NT2/D1 (cell line): ENCODE results near the gene AFMID.

Source experiments
- DNase-seq: peaks from one replicate; pipeline ENCODE4 v3.0.0-alpha.2; 2011; ENCODE audit warnings: low read depth, low spot score
- H3K27me3 ChIP-seq: 2 replicates; pipeline ENCODE4 v1.6.0; 2011; ENCODE audit warnings: mild to moderate bottlenecking; ENCODE audit not compliant: insufficient read length, insufficient read depth
- H3K36me3 ChIP-seq: 2 replicates; pipeline ENCODE4 v1.6.1; 2011; ENCODE audit warnings: mild to moderate bottlenecking, low read length, mixed read lengths; ENCODE audit not compliant: insufficient read depth, insufficient read length
- H3K4me1 ChIP-seq: 2 replicates; pipeline ENCODE4 v1.5.1; 2011; ENCODE audit not compliant: insufficient read depth, insufficient read length
- H3K4me3 ChIP-seq: 2 replicates; pipeline ENCODE4 v1.5.1; 2011; ENCODE audit warnings: low read depth; ENCODE audit not compliant: insufficient read length
- H3K9ac ChIP-seq: 2 replicates; pipeline ENCODE4 v1.6.0; 2011; ENCODE audit warnings: low read depth; ENCODE audit not compliant: insufficient read length
- H3K9me3 ChIP-seq: 2 replicates; pipeline ENCODE4 v1.5.1; 2011; ENCODE audit warnings: mild to moderate bottlenecking, low read length; ENCODE audit not compliant: insufficient read depth
- SUZ12 ChIP-seq: IDR thresholded peaks from 2 replicates; pipeline ENCODE4 v1.6.1; 2011; ENCODE audit not compliant: insufficient read length, insufficient read depth; ENCODE audit errors: extremely low read depth
- YY1 ChIP-seq: IDR thresholded peaks from 2 replicates; pipeline ENCODE4 v1.6.1; 2011; ENCODE audit not compliant: insufficient read length, insufficient read depth
- ZNF274 ChIP-seq: IDR thresholded peaks from 2 replicates; pipeline ENCODE4 v1.6.1; 2011; ENCODE audit warnings: mild to moderate bottlenecking, low read depth, low read length

The AFMID gene

DNA sequence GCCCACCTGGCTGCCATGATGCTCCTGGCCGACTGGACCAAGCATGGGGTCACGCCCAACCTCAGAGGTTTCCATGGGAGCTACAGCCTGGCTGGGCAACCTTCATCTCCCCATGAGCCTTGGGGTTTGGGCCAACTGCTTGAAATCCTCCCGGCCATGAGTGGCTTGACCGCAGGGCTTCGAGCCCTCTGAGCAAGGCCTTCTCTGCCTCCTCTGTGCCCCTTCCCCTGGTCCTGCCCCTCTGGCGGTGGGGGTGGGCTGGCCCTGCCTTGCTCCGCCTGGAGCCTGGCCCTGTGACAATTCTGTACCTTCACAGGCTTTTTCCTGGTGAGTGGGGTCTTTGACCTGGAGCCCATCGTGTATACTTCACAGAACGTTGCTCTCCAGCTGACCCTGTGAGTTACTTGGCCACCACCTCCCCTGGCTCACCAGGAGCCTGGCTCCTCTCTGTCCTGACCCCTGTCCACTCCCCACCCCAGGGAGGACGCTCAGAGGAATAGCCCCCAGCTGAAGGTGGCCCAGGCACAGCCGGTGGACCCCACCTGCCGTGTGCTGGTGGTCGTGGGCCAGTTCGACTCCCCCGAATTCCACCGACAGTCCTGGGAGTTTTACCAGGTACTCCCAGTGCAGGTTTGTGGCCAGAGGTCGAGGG lies 18.1 kb downstream of the AFMID start:
- no peak for TF ChIP-seq SUZ12
- no peak for TF ChIP-seq YY1
- no peak for TF ChIP-seq ZNF274
- Histone ChIP-seq H3K9ac (no peak overlapping the region), H3K9me3 (no peaks in the 10 kb centered on the region), H3K4me1 (no peaks in the 10 kb centered on the region), H3K4me3 (no peak overlapping the region), H3K27me3 (no peaks in the 10 kb centered on the region), H3K36me3 (peaks cover 47% of the 10 kb centered on the region)
- no peak for DNase-seq

DNA sequence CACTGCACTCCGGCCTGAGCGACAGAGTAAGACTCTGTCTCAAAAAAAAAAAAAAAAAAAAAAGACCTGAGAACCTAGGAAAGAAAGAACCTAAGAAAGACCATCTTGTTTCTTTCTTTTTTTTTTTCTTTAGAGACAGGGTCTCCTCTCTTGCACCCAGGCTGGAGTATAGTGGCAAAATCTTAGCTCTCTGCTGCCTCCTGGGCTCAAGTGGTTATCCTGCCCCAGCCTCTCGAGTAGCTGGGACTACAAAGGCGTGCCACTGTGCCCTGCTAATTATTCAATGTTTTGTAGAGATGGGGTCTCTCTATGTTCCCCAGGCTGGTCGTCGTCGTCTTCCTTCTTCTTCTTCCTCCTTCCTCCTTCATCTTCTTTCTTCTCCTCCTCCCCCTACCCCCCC lies 19.1 kb downstream of the AFMID start:
- Histone ChIP-seq H3K9ac (no peak overlapping the region), H3K27me3 (no peaks in the 10 kb centered on the region), H3K36me3 (peaks cover 41% of the 10 kb centered on the region), H3K4me1 (peaks cover under 1% of the 10 kb centered on the region), H3K9me3 (no peaks in the 10 kb centered on the region), H3K4me3 (no peak overlapping the region)
- TF ChIP-seq ZNF274: no peak
- TF ChIP-seq YY1: no peak
- no peak for TF ChIP-seq SUZ12
- peak; percentile 11 for DNase-seq

DNA sequence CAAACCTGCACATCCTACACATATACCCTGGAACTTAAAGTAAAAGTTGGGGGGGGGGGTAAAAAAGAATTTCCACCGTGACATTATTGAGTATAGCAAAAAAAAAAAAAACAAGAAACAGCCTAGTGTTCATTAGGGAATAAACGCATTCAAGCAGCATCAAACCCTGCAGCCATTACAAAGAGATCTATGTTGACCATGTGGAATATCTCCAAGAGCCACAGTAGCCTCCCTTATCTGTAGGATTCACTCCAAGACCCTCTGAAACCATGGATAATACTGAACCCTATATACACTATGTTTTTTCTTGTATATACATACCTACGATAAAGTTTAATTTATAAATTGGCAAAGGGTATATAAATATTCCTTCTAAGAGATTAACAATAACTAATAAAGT lies 21.3 kb downstream of the AFMID start:
- no peak overlapping the region for H3K9ac ChIP-seq
- no peaks in the 10 kb centered on the region for H3K27me3 ChIP-seq
- peaks cover 31% of the 10 kb centered on the region for H3K36me3 ChIP-seq
- no peak for DNase-seq
- no peaks in the 10 kb centered on the region for H3K9me3 ChIP-seq
- peaks cover 5% of the 10 kb centered on the region for H3K4me1 ChIP-seq
- TF ChIP-seq ZNF274 (no peak), YY1 (no peak), SUZ12 (no peak)
- H3K4me3 ChIP-seq: no peak overlapping the region

DNA sequence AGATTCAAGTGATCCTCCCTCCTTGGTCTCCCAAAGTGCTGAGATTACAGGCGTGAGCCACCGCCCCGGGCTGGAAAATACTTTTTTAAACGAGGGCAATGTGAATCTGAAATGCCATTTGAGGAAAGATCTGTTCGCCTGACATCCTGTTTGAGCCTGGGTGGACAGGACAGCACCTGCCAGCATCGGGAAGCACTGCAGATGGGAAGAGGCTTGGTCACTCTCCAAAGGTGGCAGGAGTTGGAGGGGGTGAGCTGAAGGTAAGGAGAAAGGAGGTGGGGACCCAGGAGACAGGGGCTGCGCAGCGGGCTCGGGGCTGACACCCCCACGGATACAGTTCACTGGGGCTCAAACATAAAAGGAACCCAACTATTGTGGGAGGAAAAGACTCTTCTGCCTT lies 22.9 kb downstream of the AFMID start:
- no peak for DNase-seq
- Histone ChIP-seq H3K4me3 (no peak overlapping the region), H3K9me3 (no peaks in the 10 kb centered on the region), H3K9ac (no peak overlapping the region), H3K27me3 (no peaks in the 10 kb centered on the region), H3K4me1 (peaks cover 5% of the 10 kb centered on the region), H3K36me3 (peaks cover 18% of the 10 kb centered on the region)
- no peak for TF ChIP-seq ZNF274
- TF ChIP-seq SUZ12: no peak
- no peak for TF ChIP-seq YY1

DNA sequence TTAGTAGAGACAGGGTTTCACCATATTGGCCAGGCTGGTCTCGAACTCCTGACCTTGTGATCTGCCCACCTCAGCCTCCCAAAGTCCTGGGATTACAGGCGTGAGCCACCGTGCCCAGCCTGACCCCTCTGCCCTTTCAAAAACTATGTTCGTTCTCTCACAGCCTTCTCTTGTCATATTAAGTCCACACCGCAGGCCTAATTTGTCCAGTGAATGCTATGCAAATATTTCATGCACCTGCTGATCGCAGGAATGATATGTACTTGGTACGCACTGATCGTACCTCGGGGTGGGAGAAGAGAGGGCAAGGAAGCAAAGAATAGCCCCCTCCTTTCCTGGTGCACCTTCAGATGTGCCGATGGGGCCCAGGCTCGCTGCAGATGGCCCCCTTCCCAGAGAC lies 23.9 kb downstream of the AFMID start:
- Histone ChIP-seq H3K4me1 (peaks cover 5% of the 10 kb centered on the region), H3K9ac (no peak overlapping the region), H3K36me3 (peaks cover 15% of the 10 kb centered on the region), H3K27me3 (no peaks in the 10 kb centered on the region), H3K9me3 (no peaks in the 10 kb centered on the region), H3K4me3 (no peak overlapping the region)
- no peak for DNase-seq
- TF ChIP-seq SUZ12 (no peak), ZNF274 (no peak), YY1 (no peak)

DNA sequence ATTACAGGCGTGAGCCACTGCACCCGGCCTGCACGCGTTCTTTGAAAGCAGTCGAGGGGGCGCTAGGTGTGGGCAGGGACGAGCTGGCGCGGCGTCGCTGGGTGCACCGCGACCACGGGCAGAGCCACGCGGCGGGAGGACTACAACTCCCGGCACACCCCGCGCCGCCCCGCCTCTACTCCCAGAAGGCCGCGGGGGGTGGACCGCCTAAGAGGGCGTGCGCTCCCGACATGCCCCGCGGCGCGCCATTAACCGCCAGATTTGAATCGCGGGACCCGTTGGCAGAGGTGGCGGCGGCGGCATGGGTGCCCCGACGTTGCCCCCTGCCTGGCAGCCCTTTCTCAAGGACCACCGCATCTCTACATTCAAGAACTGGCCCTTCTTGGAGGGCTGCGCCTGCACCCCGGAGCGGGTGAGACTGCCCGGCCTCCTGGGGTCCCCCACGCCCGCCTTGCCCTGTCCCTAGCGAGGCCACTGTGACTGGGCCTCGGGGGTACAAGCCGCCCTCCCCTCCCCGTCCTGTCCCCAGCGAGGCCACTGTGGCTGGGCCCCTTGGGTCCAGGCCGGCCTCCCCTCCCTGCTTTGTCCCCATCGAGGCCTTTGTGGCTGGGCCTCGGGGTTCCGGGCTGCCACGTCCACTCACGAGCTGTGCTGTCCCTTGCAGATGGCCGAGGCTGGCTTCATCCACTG lies 27.0 kb downstream of the AFMID start, which contains the start of gene BIRC5:
Gene BIRC5 (plus strand): TSS at position 238 of the 690 bp plus-strand sequence. CDS start 64 bp downstream, at position 302.
- DNase-seq: peak; percentile 74
- peaks cover 5% of the 10 kb centered on the region for H3K4me1 ChIP-seq
- peak within 1 kb of the TSS; percentile 95 for H3K4me3 ChIP-seq
- peak within 1 kb of the TSS; percentile 98 for H3K9ac ChIP-seq
- H3K9me3 ChIP-seq: no peaks in the 10 kb centered on the region
- peaks cover 23% of the 10 kb centered on the region for H3K36me3 ChIP-seq
- TF ChIP-seq YY1 (peak; percentile 52), ZNF274 (no peak)
- H3K27me3 ChIP-seq: no peaks in the 10 kb centered on the region

DNA sequence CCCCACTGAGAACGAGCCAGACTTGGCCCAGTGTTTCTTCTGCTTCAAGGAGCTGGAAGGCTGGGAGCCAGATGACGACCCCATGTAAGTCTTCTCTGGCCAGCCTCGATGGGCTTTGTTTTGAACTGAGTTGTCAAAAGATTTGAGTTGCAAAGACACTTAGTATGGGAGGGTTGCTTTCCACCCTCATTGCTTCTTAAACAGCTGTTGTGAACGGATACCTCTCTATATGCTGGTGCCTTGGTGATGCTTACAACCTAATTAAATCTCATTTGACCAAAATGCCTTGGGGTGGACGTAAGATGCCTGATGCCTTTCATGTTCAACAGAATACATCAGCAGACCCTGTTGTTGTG lies 27.5 kb downstream of the AFMID start:
- H3K4me1 ChIP-seq: peaks cover 7% of the 10 kb centered on the region
- peaks cover 28% of the 10 kb centered on the region for H3K36me3 ChIP-seq
- TF ChIP-seq YY1: no peak
- TF ChIP-seq SUZ12: no peak
- TF ChIP-seq ZNF274: no peak
- H3K9me3 ChIP-seq: no peaks in the 10 kb centered on the region
- no peak for DNase-seq
- no peaks in the 10 kb centered on the region for H3K27me3 ChIP-seq
- peak overlapping the region; percentile 98 for H3K9ac ChIP-seq
- H3K4me3 ChIP-seq: peak overlapping the region; percentile 95
